Skeletal muscle tissue (tissue), 4 donors: ENCODE measurements around the gene TMEM204. TPM values are rescaled to one million over a fixed set of nuclear protein-coding genes. Genes with fewer than 3 reads are reported as not detected.

ENCODE experiments used
- H3K27ac ChIP-seq: one replicate; pipeline ENCODE4 v1.7.0; 2013; ENCODE audit warnings: mild to moderate bottlenecking, low read depth, low read length, inconsistent platforms
- H3K27me3 ChIP-seq, 3 donors: one replicate each; pipeline ENCODE4 v1.7.0; 2013; ENCODE audit warnings: low read length in 3 of 3; ENCODE audit not compliant: control insufficient read depth in 3 of 3, insufficient read depth in 3 of 3
- H3K36me3 ChIP-seq, 3 donors: one replicate each; pipeline ENCODE4 v1.7.0; 2013; ENCODE audit warnings: low read length in 3 of 3; ENCODE audit not compliant: control insufficient read depth in 3 of 3, insufficient read depth in 3 of 3
- H3K4me1 ChIP-seq, 3 donors: one replicate each; pipeline ENCODE4 v1.7.0; 2013; ENCODE audit warnings: low read length in 3 of 3, mild to moderate bottlenecking in 3 of 3; ENCODE audit not compliant: control insufficient read depth in 3 of 3, insufficient read depth in 3 of 3
- H3K4me3 ChIP-seq, 3 donors: one replicate each; pipeline ENCODE4 v1.7.0; 2013; ENCODE audit warnings: low read length in 3 of 3
- H3K9ac ChIP-seq, 3 donors: one replicate each; pipeline ENCODE4 v1.7.0; 2013; ENCODE audit warnings: low read length in 3 of 3, mild to moderate bottlenecking in 3 of 3, moderate library complexity in 2 of 3, low read depth in 1 of 3
- H3K9me3 ChIP-seq, 3 donors: one replicate each; pipeline ENCODE4 v1.7.0; 2013; ENCODE audit warnings: low read length in 3 of 3; ENCODE audit not compliant: control insufficient read depth in 3 of 3
- total RNA-seq: library from RNA; depleted of rRNA; stranded (reverse); fragments of >200 nt; gene quantifications from one replicate; pipeline ENCODE4 v1.2.3, GENCODE V29; 2014
- donor health status: Osteomylitis.

TMEM204 gene
- total RNA-seq, 1 donor from 2014 or later: 8.9 TPM

GRCh38 chr16:1530883-1531637 lies 2.4 kb upstream of the TMEM204 start:
- H3K9me3 ChIP-seq: no peaks in the 10 kb centered on the region
- H3K4me3 ChIP-seq: peak overlapping the region in 1 of 3 donors; percentile 41

GRCh38 chr16:1531638-1531910 lies 1.9 kb upstream of the TMEM204 start:
- Histone ChIP-seq H3K27me3 (no peaks in the 10 kb centered on the region), H3K4me1 (peaks cover 37 to 55% (median 48%) of the 10 kb centered on the region in 3 donors), H3K9me3 (no peaks in the 10 kb centered on the region), H3K36me3 (peaks cover 0 to 6% (median under 1%) of the 10 kb centered on the region in 3 donors), H3K27ac (peak overlapping the region; percentile 87), H3K9ac (peak overlapping the region in 2 of 3 donors; percentile 60 to 65), H3K4me3 (peak overlapping the region in 1 of 3 donors; percentile 29)

More at GRCh38 chr16:1530883-1531637, 2.4 kb upstream of the TMEM204 start:
- H3K36me3 ChIP-seq: peaks cover 0 to 4% (median 0%) of the 10 kb centered on the region in 3 donors
- H3K27ac ChIP-seq: peak overlapping the region; percentile 87
- H3K27me3 ChIP-seq: no peaks in the 10 kb centered on the region
- peak overlapping the region in 1 of 3 donors; percentile 60 for H3K9ac ChIP-seq
- peaks cover 34 to 51% (median 47%) of the 10 kb centered on the region in 3 donors for H3K4me1 ChIP-seq

DNA sequence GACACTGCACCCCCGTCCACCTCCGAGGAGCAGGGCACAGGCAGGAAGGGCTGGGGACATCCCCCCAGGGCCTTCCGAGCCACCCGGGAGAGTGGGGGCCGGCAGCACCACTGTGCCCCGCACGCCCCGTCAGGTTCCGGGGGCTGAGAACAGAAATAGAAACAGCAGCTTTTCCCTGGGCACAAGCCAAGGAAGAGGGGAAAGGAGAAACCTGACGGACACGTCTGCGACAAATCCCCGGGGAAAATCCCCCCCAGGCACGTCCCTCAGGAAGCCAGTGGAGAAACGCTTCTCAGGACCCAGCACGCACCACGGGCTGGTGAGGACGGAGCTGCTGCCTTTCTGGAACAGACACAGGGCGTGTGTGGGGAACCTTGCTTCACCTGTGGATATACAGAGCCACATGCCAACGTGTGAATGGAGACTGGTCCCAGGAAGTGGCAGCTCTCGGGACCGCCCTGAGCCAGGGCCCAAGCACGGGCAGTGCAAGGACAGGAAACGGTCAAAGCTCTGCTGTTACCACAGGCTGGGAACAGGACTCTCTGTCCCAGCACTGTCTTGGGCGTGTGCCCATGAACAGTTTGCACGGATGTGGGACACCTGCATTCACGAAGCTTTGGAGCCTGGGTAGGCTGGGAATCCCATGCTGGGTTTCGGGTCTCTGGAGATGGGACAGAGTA lies 1.2 kb upstream of the TMEM204 start:
- peak overlapping the region; percentile 45 to 79 (median 65) for H3K9ac ChIP-seq
- H3K27ac ChIP-seq: peak overlapping the region; percentile 87
- peaks cover under 1 to 11% (median 4%) of the 10 kb centered on the region in 3 donors for H3K36me3 ChIP-seq
- no peaks in the 10 kb centered on the region for H3K9me3 ChIP-seq
- no peaks in the 10 kb centered on the region for H3K27me3 ChIP-seq
- peaks cover 43 to 60% (median 51%) of the 10 kb centered on the region in 3 donors for H3K4me1 ChIP-seq
- H3K4me3 ChIP-seq: peak overlapping the region; percentile 33 to 41 (median 38)

GRCh38 chr16:1532771-1533170 lies 695 bp upstream of the TMEM204 start:
- H3K36me3 ChIP-seq: peaks cover 4 to 15% (median 4%) of the 10 kb centered on the region in 3 donors
- peak overlapping the region in 2 of 3 donors; percentile 45 to 79 for H3K9ac ChIP-seq
- peaks cover 47 to 60% (median 51%) of the 10 kb centered on the region in 3 donors for H3K4me1 ChIP-seq
- no peaks in the 10 kb centered on the region for H3K9me3 ChIP-seq
- H3K27me3 ChIP-seq: no peaks in the 10 kb centered on the region
- peak overlapping the region; percentile 87 for H3K27ac ChIP-seq
- peak overlapping the region; percentile 33 to 76 (median 75) for H3K4me3 ChIP-seq

GRCh38 chr16:1534021-1535020 lies 855 bp downstream of the TMEM204 start:
- Histone ChIP-seq H3K4me1 (peaks cover 45 to 61% (median 60%) of the 10 kb centered on the region in 3 donors), H3K27me3 (no peaks in the 10 kb centered on the region), H3K9me3 (no peaks in the 10 kb centered on the region), H3K36me3 (peaks cover 7 to 27% (median 13%) of the 10 kb centered on the region in 3 donors), H3K9ac (peak overlapping the region; percentile 53 to 81 (median 74)), H3K27ac (peak overlapping the region; percentile 87), H3K4me3 (peak overlapping the region; percentile 66 to 76 (median 75))

DNA sequence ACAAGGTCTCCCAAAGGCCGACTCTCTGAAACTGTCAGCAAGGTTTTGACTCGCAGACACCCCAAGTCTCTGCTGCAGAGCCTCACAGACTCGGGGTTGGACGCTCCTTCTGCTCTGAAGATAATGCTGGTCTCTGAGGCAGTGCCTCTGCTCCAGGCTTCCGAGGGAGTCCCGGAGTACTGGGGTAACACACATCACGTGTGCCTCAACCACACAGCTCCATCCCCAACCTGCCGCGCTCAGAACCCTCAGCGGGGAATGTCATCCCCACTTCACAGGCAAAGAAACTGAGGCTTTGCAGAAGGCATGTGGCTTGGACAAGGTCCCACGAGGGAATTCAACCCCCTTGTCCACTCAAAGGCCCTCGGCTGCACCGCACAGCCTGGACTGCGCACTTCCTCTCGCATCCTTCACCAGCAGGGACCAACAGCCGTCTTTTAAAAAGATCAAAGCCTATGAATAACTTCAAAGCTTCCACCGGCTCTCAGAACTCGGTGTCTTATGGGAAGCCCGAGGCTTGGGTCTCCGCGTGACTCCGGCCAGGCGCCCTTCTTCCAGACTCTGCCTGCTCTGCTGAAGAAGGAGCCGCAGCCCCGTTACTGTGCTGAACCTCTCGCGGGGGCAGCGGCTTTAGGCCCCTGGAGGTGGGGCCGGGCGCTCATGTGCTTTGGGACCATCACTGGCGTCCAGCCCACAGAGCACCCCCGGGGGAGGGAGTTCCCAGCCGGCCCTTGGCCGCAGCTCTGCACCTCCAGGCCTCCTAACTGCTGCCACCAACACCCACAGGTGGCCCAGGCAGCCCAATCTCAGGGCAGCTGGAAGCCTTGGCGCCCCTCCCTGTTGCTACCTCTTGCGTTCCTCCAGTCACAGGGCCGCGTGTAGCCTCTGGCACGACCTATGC lies 2.2 kb downstream of the TMEM204 start:
- Histone ChIP-seq H3K9ac (peak overlapping the region in 2 of 3 donors; percentile 20 to 81), H3K4me3 (peak overlapping the region; percentile 66 to 76 (median 75)), H3K27me3 (no peaks in the 10 kb centered on the region), H3K9me3 (no peaks in the 10 kb centered on the region), H3K36me3 (peaks cover 11 to 32% (median 17%) of the 10 kb centered on the region in 3 donors), H3K27ac (no peak overlapping the region), H3K4me1 (peaks cover 45 to 68% (median 63%) of the 10 kb centered on the region in 3 donors)

DNA sequence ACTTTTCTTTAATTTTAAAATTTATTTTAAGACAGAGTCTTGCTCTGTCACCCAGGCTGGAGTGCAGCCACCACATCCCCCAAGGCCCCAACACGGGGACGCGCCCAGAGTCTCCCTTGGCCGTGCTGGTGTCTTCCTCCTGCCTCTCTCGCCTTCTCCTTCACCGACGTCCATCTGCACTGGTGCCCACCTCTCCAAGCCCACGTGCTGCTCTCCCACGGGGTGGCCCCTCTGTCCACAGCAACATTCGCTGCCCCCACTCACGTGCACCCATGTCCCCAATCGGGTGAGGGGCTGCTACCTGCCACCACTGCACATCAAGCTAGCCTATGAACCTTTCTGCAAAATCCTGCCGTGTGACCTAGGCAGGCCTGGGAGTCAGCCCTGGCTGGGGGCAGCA lies 3.1 kb downstream of the TMEM204 start:
- peak overlapping the region; percentile 48 to 61 (median 56) for H3K4me3 ChIP-seq
- peak overlapping the region in 1 of 3 donors; percentile 81 for H3K9ac ChIP-seq
- H3K36me3 ChIP-seq: peaks cover 14 to 35% (median 17%) of the 10 kb centered on the region in 3 donors
- no peaks in the 10 kb centered on the region for H3K9me3 ChIP-seq
- H3K27me3 ChIP-seq: no peaks in the 10 kb centered on the region
- no peak overlapping the region for H3K27ac ChIP-seq
- peaks cover 41 to 62% (median 61%) of the 10 kb centered on the region in 3 donors for H3K4me1 ChIP-seq

- H3K36me3 ChIP-seq: peaks cover 14 to 41% (median 17%) of the 10 kb centered on the region in 3 donors
- H3K27ac ChIP-seq: no peak overlapping the region
- no peaks in the 10 kb centered on the region for H3K27me3 ChIP-seq
- peak overlapping the region in 2 of 3 donors; percentile 56 to 61 for H3K4me3 ChIP-seq
- H3K4me1 ChIP-seq: peaks cover 38 to 62% (median 60%) of the 10 kb centered on the region in 3 donors
- no peaks in the 10 kb centered on the region for H3K9me3 ChIP-seq
- peak overlapping the region in 2 of 3 donors; percentile 6 to 81 for H3K9ac ChIP-seq
Measured at GRCh38 chr16:1537138-1537577, 3.7 kb downstream of the TMEM204 start.
